GM03348 (cell line): ENCODE measurements around the gene NAP1L1.
A peak's percentile ranks its signal among the peaks of the same experiment; 100 is the strongest.

Experiments used
- DNase-seq: peaks from one replicate; pipeline ENCODE4 v3.0.0; 2012; ENCODE audit warnings: low spot score

NAP1L1 gene

GRCh38 chr12:76083904-76084862 lies at the start of gene NAP1L1:
TSS of gene NAP1L1 (minus strand) at chr12:76084685. CDS start at chr12:76074219, 10,466 bp downstream.
- peak; percentile 97 for DNase-seq

GRCh38 chr12:76127588-76127987 lies 43.1 kb upstream of the NAP1L1 start:
- no peak for DNase-seq

GRCh38 chr12:76124456-76124855 lies 40.0 kb upstream of the NAP1L1 start:
- DNase-seq = no peak

- peak; percentile 36 for DNase-seq
Observed at GRCh38 chr12:76123259-76124212, 39.1 kb upstream of the NAP1L1 start.

- no peak for DNase-seq
Observed at GRCh38 chr12:76119887-76120286, 35.4 kb upstream of the NAP1L1 start.

- DNase-seq = no peak
Observed at GRCh38 chr12:76117751-76118150, 33.3 kb upstream of the NAP1L1 start.

GRCh38 chr12:76117067-76117691 lies 32.7 kb upstream of the NAP1L1 start:
- no peak for DNase-seq

GRCh38 chr12:76113800-76114757 lies 29.6 kb upstream of the NAP1L1 start:
- DNase-seq = no peak

GRCh38 chr12:76111209-76111749 lies 26.8 kb upstream of the NAP1L1 start:
- no peak for DNase-seq

GRCh38 chr12:76109879-76110278 lies 25.4 kb upstream of the NAP1L1 start:
- DNase-seq = no peak

- DNase-seq = no peak
Observed at GRCh38 chr12:76108356-76108755, 23.9 kb upstream of the NAP1L1 start.

GRCh38 chr12:76106631-76107030 lies 22.1 kb upstream of the NAP1L1 start:
- DNase-seq = no peak

GRCh38 chr12:76103958-76104357 lies 19.5 kb upstream of the NAP1L1 start:
- no peak for DNase-seq

- DNase-seq = no peak
Observed at GRCh38 chr12:76101739-76102385, 17.4 kb upstream of the NAP1L1 start.

- no peak for DNase-seq
Observed at GRCh38 chr12:76096079-76096646, 11.7 kb upstream of the NAP1L1 start.

- no peak for DNase-seq
Observed at GRCh38 chr12:76094754-76095153, 10.3 kb upstream of the NAP1L1 start.

GRCh38 chr12:76091246-76091754 lies 6.8 kb upstream of the NAP1L1 start:
- no peak for DNase-seq

- no peak for DNase-seq
Observed at GRCh38 chr12:76085520-76085868, 1.0 kb upstream of the NAP1L1 start.

- DNase-seq = peak; percentile 89
Observed at GRCh38 chr12:76084863-76085519, 506 bp upstream of the NAP1L1 start.
